ENCODE data around the gene ELAVL1. TPM values are rescaled to one million over a fixed set of nuclear protein-coding genes. Genes with fewer than 3 reads are reported as not detected.

ELAVL1 gene
- total RNA-seq, 1 experiment from 2014 or later: 58.1 TPM

- no peaks in the 10 kb centered on the region for H3K9me3 Mint-ChIP-seq (ENCODE audit: unreplicated experiment)
- TF ChIP-seq, protein P1, sequence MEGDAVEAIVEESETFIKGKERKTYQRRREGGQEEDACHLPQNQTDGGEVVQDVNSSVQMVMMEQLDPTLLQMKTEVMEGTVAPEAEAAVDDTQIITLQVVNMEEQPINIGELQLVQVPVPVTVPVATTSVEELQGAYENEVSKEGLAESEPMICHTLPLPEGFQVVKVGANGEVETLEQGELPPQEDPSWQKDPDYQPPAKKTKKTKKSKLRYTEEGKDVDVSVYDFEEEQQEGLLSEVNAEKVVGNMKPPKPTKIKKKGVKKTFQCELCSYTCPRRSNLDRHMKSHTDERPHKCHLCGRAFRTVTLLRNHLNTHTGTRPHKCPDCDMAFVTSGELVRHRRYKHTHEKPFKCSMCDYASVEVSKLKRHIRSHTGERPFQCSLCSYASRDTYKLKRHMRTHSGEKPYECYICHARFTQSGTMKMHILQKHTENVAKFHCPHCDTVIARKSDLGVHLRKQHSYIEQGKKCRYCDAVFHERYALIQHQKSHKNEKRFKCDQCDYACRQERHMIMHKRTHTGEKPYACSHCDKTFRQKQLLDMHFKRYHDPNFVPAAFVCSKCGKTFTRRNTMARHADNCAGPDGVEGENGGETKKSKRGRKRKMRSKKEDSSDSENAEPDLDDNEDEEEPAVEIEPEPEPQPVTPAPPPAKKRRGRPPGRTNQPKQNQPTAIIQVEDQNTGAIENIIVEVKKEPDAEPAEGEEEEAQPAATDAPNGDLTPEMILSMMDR (IDR thresholded peaks at IDR 0.05; ENCODE audit: unreplicated experiment): no peak
- DNase-seq (ENCODE audit: unreplicated experiment): no peak
- intact Hi-C loops (cut with micrococcal nuclease): no loop called here
- no TSS peak for BruUV-seq (replicated peaks)
- H3K27me3 Mint-ChIP-seq (ENCODE audit: insufficient read depth, unreplicated experiment): no peaks in the 10 kb centered on the region
- H3K4me1 Mint-ChIP-seq (ENCODE audit: insufficient read depth, unreplicated experiment): peaks cover 15% of the 10 kb centered on the region
- ChIA-PET CTCF (interaction anchor here (0.6 to 1.7 kb wide), 7 partner anchors 11 to 1941 kb away, joined by 3 to 6 read pairs (median 3); no protein-coding TSS in a partner anchor), POLR2A (interaction anchor here (0.6 to 3.7 kb wide), 7 partner anchors 12 to 1845 kb away, joined by 3 to 20 read pairs (median 4); partner anchors contain the start of genes MAP2K7 and TIMM44)
- H3K27ac Mint-ChIP-seq (ENCODE audit: low read depth, unreplicated experiment): no peak overlapping the region
- H3K36me3 Mint-ChIP-seq (ENCODE audit: insufficient read depth, unreplicated experiment): peaks cover 34% of the 10 kb centered on the region
- H3K4me3 Mint-ChIP-seq (ENCODE audit: unreplicated experiment): peak overlapping the region; percentile 68
Observed at GRCh38 chr19:7916955-7917266, 88.5 kb downstream of the ELAVL1 start.

DNA sequence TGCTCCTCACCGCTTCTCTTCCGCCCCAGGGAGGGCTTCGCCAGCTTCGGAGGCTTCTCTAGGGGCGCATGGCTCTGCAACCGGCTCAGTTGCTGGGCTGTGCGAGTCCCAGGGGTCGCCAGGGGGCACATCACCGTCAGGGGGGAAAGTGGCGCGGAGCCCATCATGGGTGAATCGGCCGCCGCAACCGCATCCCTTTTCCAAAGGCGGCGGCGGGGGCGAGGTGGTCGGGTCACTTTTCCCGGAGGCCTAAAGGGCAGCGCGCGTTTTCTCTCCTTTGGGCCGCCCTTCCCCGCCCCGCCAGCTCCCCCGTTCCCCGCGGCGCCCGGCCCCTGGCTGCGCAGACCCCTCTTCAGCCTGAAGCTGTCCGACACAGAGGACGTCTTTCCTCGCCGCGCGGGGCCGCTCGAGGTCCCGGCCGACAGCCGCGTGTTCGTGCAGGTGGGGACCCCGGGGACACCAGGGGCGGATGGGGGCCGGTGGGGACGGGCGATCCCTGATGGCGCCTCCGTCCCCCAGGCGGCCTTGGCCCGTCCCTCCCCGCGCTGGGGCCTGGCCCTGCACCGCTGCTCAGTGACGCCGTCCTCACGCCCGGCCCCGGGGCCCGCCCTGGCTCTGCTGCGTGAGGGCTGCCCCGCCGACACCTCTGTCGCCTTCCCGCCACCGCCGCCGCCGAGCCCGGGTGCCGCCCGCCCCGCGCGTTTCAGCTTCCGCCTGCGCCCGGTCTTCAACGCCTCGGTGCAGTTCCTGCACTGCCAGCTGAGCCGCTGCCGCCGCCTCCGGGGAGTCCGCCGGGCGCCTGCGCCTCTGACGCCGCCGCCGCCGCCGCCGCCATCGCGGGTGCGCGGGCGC, 89.1 kb downstream of the ELAVL1 start:
- CTCF ChIA-PET: interaction anchor here (0.6 to 1.7 kb wide), 7 partner anchors 11 to 85 kb away, joined by 3 to 6 read pairs (median 3); no protein-coding TSS in a partner anchor
- DNase-seq (ENCODE audit: unreplicated experiment): no peak
- POLR2A ChIA-PET: interaction anchor here (0.8 to 3.7 kb wide), 6 partner anchors 13 to 65 kb away, joined by 3 to 20 read pairs (median 4); partner anchors contain the start of genes MAP2K7 and TIMM44
- no TSS peak for BruUV-seq (replicated peaks)
- Mint-ChIP-seq H3K9me3 (ENCODE audit: unreplicated experiment) (no peaks in the 10 kb centered on the region), H3K4me3 (ENCODE audit: unreplicated experiment) (peak overlapping the region; percentile 68), H3K27ac (ENCODE audit: low read depth, unreplicated experiment) (no peak overlapping the region), H3K27me3 (ENCODE audit: insufficient read depth, unreplicated experiment) (no peaks in the 10 kb centered on the region), H3K36me3 (ENCODE audit: insufficient read depth, unreplicated experiment) (peaks cover 30% of the 10 kb centered on the region), H3K4me1 (ENCODE audit: insufficient read depth, unreplicated experiment) (peaks cover 13% of the 10 kb centered on the region)
- intact Hi-C loops (cut with micrococcal nuclease): no loop called here
- TF ChIP-seq, protein P1 (IDR thresholded peaks at IDR 0.05; ENCODE audit: unreplicated experiment): no peak

- ChIA-PET CTCF (interaction anchor here (0.6 kb wide), 3 partner anchors 46 to 84 kb away, joined by 3 read pairs; no protein-coding TSS in a partner anchor), POLR2A (interaction anchor here (0.8 to 3.7 kb wide), 5 partner anchors 12 to 28 kb away, joined by 3 to 20 read pairs (median 5); partner anchors contain the start of genes MAP2K7 and TIMM44)
- TF ChIP-seq, protein P1 (IDR thresholded peaks at IDR 0.05; ENCODE audit: unreplicated experiment): no peak
- Mint-ChIP-seq H3K36me3 (ENCODE audit: insufficient read depth, unreplicated experiment) (peaks cover 27% of the 10 kb centered on the region), H3K9me3 (ENCODE audit: unreplicated experiment) (no peaks in the 10 kb centered on the region), H3K27me3 (ENCODE audit: insufficient read depth, unreplicated experiment) (no peaks in the 10 kb centered on the region), H3K27ac (ENCODE audit: low read depth, unreplicated experiment) (no peak overlapping the region), H3K4me1 (ENCODE audit: insufficient read depth, unreplicated experiment) (peaks cover 8% of the 10 kb centered on the region), H3K4me3 (ENCODE audit: unreplicated experiment) (peak overlapping the region; percentile 68)
- intact Hi-C loops (cut with micrococcal nuclease): no loop called here
- no peak for DNase-seq (ENCODE audit: unreplicated experiment)
- BruUV-seq (replicated peaks): no TSS peak
Observed at GRCh38 chr19:7915250-7916102, 90.0 kb downstream of the ELAVL1 start.

All from MCF 10A (cell line).